Omental fat pad (tissue), 4 donors: ENCODE results near the gene AUTS2. TPM values are rescaled to one million over a fixed set of nuclear protein-coding genes. Genes with fewer than 3 reads are reported as not detected.

Source experiments
- ATAC-seq: fragments of 150-250 bp; one replicate; pipeline ENCODE4 v1.9.1; 2016; ENCODE audit warnings: mild to moderate bottlenecking, moderate library complexity; ENCODE audit not compliant: low FRiP score
- DNase-seq: peaks from one replicate; pipeline ENCODE4 v3.0.0-alpha.2; 2019; ENCODE audit warnings: low spot score
- total RNA-seq, 4 donors: library from RNA; depleted of rRNA; stranded (reverse); fragments of >200 nt; gene quantifications; one replicate each; pipeline ENCODE4 v1.1.0, GENCODE V29; 2016
- TF ChIP-seq, protein P1 (sequence below), 3 donors: fragments of 450-650 bp; IDR thresholded peaks; one replicate each; pipeline ENCODE4 v1.5.1; 2016 to 2017; ENCODE audit warnings: antibody characterized with exemption in 3 of 3, mild to moderate bottlenecking in 3 of 3, moderate library complexity in 2 of 3

The AUTS2 gene
- total RNA-seq, 4 donors from 2014 or later, result 13.2 to 27.0 (median 21.2) TPM

GRCh38 chr7:69659983-69660382 is 61.7 kb downstream of the AUTS2 start:
- TF ChIP-seq, protein P1, sequence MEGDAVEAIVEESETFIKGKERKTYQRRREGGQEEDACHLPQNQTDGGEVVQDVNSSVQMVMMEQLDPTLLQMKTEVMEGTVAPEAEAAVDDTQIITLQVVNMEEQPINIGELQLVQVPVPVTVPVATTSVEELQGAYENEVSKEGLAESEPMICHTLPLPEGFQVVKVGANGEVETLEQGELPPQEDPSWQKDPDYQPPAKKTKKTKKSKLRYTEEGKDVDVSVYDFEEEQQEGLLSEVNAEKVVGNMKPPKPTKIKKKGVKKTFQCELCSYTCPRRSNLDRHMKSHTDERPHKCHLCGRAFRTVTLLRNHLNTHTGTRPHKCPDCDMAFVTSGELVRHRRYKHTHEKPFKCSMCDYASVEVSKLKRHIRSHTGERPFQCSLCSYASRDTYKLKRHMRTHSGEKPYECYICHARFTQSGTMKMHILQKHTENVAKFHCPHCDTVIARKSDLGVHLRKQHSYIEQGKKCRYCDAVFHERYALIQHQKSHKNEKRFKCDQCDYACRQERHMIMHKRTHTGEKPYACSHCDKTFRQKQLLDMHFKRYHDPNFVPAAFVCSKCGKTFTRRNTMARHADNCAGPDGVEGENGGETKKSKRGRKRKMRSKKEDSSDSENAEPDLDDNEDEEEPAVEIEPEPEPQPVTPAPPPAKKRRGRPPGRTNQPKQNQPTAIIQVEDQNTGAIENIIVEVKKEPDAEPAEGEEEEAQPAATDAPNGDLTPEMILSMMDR (IDR thresholded peaks at IDR 0.05), result no peak
- no peak for DNase-seq

DNA sequence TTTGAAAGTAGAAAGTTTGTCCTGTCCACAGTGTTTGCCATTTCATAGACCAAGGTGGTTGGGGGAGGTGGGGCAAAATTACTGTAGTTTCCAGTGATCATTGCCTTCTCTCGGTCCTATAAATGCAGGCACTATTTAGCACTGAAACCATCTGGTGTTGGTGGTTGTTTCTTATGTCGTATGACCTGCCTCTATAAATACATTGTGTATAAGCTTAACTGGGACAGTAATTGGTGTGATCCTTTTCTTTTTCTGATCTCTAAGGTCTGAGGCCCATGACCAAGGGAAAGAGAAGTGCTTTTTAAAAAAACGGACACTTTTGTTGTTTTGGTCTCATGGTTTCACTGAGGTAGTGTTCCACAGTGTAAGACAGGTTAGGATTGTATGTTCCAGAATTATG is 63.1 kb downstream of the AUTS2 start:
- TF ChIP-seq, protein P1 (IDR thresholded peaks at IDR 0.05), result no peak
- no peak for DNase-seq
- ATAC-seq, result no peak

More at GRCh38 chr7:69659983-69660382, 61.7 kb downstream of the AUTS2 start:
- no peak for ATAC-seq

GRCh38 chr7:69663911-69664832 is 65.9 kb downstream of the AUTS2 start:
- TF ChIP-seq, protein P1 (IDR thresholded peaks at IDR 0.05), result no peak
- no peak for DNase-seq
- ATAC-seq, result no peak

DNA sequence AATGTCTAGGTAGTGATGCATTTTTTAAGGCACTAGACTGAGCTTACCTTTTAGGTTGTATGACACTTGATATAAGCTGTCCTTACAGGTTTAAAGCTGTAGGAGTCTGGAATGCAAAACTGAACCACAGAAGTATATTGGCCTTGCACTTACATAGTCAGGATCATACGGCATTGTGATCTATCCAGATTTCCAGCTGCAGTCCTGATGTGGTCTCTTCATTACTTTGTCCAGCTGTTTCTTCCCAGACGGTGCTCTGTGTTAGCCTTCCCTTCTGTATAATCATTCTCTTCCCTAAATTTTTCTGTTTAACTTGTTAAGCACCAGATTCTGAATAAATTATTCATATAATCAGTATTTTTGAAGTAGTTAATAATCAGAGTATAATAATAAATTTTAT is 67.1 kb downstream of the AUTS2 start:
- DNase-seq (no peak), ATAC-seq (no peak)
- TF ChIP-seq, protein P1 (IDR thresholded peaks at IDR 0.05), result no peak

DNA sequence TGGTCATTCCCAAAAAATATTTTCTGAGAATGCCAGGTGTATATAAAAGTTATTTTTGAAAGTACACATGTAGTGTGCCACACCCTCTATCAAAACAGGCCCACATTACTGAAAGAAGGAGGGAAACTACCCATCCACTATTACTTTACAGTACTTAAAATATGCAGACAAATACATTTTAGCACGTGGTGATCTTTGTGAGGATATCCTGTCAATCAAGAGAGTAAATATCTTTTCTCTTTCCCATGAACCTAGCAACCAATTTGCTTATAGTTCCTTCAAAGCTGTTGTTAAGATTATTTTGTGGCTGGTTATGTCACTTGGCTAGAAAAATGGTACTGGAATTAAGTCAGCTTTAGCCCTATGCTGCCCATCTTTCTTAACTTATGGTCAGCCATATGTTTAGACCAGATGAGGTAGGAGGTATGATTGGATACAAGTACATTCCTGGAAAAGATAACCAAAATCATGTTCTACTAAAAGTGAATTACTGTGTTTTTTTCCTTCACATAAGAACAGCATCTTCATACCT is 70.1 kb downstream of the AUTS2 start:
- TF ChIP-seq, protein P1 (IDR thresholded peaks at IDR 0.05), result no peak

DNA sequence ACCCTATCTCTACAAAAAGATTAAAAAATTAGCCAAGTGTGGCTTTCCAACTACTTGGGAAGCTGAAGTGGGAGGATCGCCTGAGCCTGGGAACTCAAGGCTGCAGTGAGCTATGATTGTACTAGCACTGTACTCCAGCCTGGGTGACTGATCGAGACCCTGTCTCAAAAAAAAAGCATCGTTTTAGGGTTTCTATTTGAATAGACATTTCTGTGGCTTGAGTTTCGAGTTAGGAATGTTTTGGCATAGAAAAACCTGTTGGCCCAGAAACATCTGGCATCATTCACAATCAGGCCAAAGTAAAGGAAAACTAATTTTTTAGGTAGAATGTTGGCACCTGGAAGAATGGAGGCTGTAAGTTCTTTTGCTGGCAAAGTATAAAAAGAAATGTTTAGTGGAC is 72.4 kb downstream of the AUTS2 start:
- ATAC-seq, result peak; percentile 65
- TF ChIP-seq, protein P1 (IDR thresholded peaks at IDR 0.05), result no peak
- DNase-seq, result no peak

More for the DNA sequence above, 70.1 kb downstream of the AUTS2 start:
- no peak for DNase-seq
- no peak for ATAC-seq
